ENCODE results near the gene SESN3.

GRCh38 chr11:95148406-95148805 lies 82.6 kb downstream of the SESN3 start:
- no peak for TF ChIP-seq POLR2AphosphoS5 (IDR thresholded peaks at IDR 0.05; ENCODE audit: low read depth)
- no peak for TF ChIP-seq CTCF (IDR thresholded peaks at IDR 0.05; ENCODE audit: insufficient read depth, low read length)
- TF ChIP-seq GABPA (IDR thresholded peaks at IDR 0.05; ENCODE audit: low read depth) = no peak
- TF ChIP-seq SPI1 (IDR thresholded peaks at IDR 0.05; ENCODE audit: borderline replicate concordance, low read depth) = no peak

All from HL-60 (cell line).